B cell (primary cell): ENCODE data around the gene GET4. TPM values are rescaled to one million over a fixed set of nuclear protein-coding genes. Genes with fewer than 3 reads are reported as not detected.
"Not testable (repeated sequence)": the region's sequence is repeated elsewhere in the genome, so short reads cannot be mapped to it uniquely, and the experiment has no call there.

ENCODE experiments used
- ATAC-seq: fragments of 200-7000 bp; cut with Tn5 transposase; one replicate; pipeline ENCODE4 v1.10.0; 2021; ENCODE audit warnings: low read depth, mild to moderate bottlenecking, moderate number of reproducible peaks, moderate library complexity
- CTCF ChIA-PET: fragments of 350-600 bp; sonication (Branson Sonifier 250); formaldehyde crosslinking; loops from one replicate; lab custom pipeline; 2021; ENCODE audit warnings: antibody characterized with exemption, inconsistent platforms; lab: Charles Lee
- POLR2A ChIA-PET: fragments of 350-600 bp; sonication (Branson Sonifier 250); formaldehyde crosslinking; loops from one replicate; lab custom pipeline; 2021; ENCODE audit warnings: antibody characterized with exemption; lab: Charles Lee
- DNase-seq: peaks from one replicate; pipeline ENCODE4 v3.0.0; 2013
- H2AFZ ChIP-seq: 2 replicates; pipeline ENCODE4 v1.6.1; 2012; ENCODE audit warnings: mild to moderate bottlenecking, low read depth, low read length; ENCODE audit not compliant: insufficient read depth, poor library complexity, severe bottlenecking
- H3K27ac ChIP-seq, 2 donors: 1 replicate in 1 of 2; 2 replicates in 1 of 2; pipeline ENCODE4 v1.5.1; 2012 to 2013; ENCODE audit warnings: low read length in 2 of 2, mild to moderate bottlenecking in 2 of 2, moderate library complexity in 1 of 2
- H3K27me3 ChIP-seq, 4 experiments: fragments of 200-600 bp in 1 of 4; sonication (generic) in 1 of 4; replicated peaks in 1 of 4; 1 replicate in 2 of 4; 2 replicates in 2 of 4; pipeline versions ENCODE4 v1.6.1 to v1.7.0; 2013 to 2016; ENCODE audit warnings: low read length in 3 of 4, mild to moderate bottlenecking in 2 of 4, mixed read lengths in 1 of 4, moderate library complexity in 1 of 4; ENCODE audit not compliant: insufficient read depth in 4 of 4, control insufficient read depth in 3 of 4; ENCODE audit errors: control extremely low read depth in 1 of 4
- H3K36me3 ChIP-seq, 2 experiments: replicated peaks in 1 of 2; 1 replicate in 1 of 2; 2 replicates in 1 of 2; pipeline versions ENCODE4 v1.6.1 to v1.7.1; 2013; ENCODE audit warnings: low read length in 1 of 2; ENCODE audit not compliant: insufficient read depth in 2 of 2, control insufficient read depth in 1 of 2; ENCODE audit errors: control extremely low read depth in 1 of 2, extremely low read depth in 1 of 2
- H3K4me1 ChIP-seq, 2 donors: fragments of 200-600 bp in 1 of 2; sonication (generic) in 1 of 2; 1 replicate in 1 of 2; 2 replicates in 1 of 2; pipeline versions ENCODE4 v1.5.1 to v1.6.1; 2013 to 2017; ENCODE audit warnings: low read length in 2 of 2; ENCODE audit not compliant: control insufficient read depth in 2 of 2, insufficient read depth in 2 of 2
- H3K4me2 ChIP-seq: replicated peaks from 2 replicates; pipeline ENCODE3; 2012; ENCODE audit warnings: mild to moderate bottlenecking, low read depth, low read length; ENCODE audit not compliant: poor library complexity, severe bottlenecking
- H3K4me3 ChIP-seq, 5 experiments: fragments of 200-600 bp in 1 of 5; sonication (generic) in 1 of 5; 1 replicate in 3 of 5; 2 replicates in 2 of 5; pipeline versions ENCODE4 v1.5.1 to v1.7.0; 2011 to 2016; ENCODE audit warnings: low read length in 4 of 5, mild to moderate bottlenecking in 4 of 5, low read depth in 2 of 5, control low read depth in 1 of 5, moderate library complexity in 1 of 5; ENCODE audit not compliant: insufficient read depth in 1 of 5; ENCODE audit errors: control extremely low read depth in 1 of 5, extremely low read depth in 1 of 5
- H3K79me2 ChIP-seq: fragments of 200-600 bp; sonication (generic); one replicate; pipeline ENCODE4 v1.6.0; 2016; ENCODE audit warnings: low read length; ENCODE audit not compliant: control insufficient read depth, insufficient read depth
- H3K9ac ChIP-seq: fragments of 200-600 bp; sonication (generic); 2 replicates; pipeline ENCODE4 v1.6.1; 2017; ENCODE audit warnings: mild to moderate bottlenecking, low read length, moderate library complexity
- H3K9me3 ChIP-seq, 3 donors: one replicate each; pipeline versions ENCODE4 v1.6.1 to v1.7.1; 2013; ENCODE audit warnings: low read length in 2 of 3; ENCODE audit not compliant: control insufficient read depth in 2 of 3, insufficient read depth in 1 of 3; ENCODE audit errors: control extremely low read depth in 1 of 3
- H4K20me1 ChIP-seq: 2 replicates; pipeline ENCODE4 v1.6.0; 2012; ENCODE audit warnings: mild to moderate bottlenecking, low read length; ENCODE audit not compliant: insufficient read depth, control insufficient read depth, poor library complexity, severe bottlenecking
- H3K27ac Mint-ChIP-seq: one replicate; pipeline ENCODE4 v1.8.0; 2021; ENCODE audit warnings: mixed read lengths
- H3K27me3 Mint-ChIP-seq: one replicate; pipeline ENCODE4 v1.8.0; 2021; ENCODE audit warnings: mixed read lengths
- H3K4me1 Mint-ChIP-seq: one replicate; pipeline ENCODE4 v1.8.0; 2021; ENCODE audit warnings: mixed read lengths
- H3K4me3 Mint-ChIP-seq: one replicate; pipeline ENCODE4 v1.8.0; 2021; ENCODE audit warnings: mixed read lengths
- H3K9me3 Mint-ChIP-seq: one replicate; pipeline ENCODE4 v1.8.0; 2022; ENCODE audit warnings: mixed read lengths; ENCODE audit not compliant: insufficient read depth
- CTCF ChIP-seq: fragments of 200-600 bp; IDR thresholded peaks from one replicate; pipeline ENCODE4 v1.8.0; 2022; ENCODE audit warnings: antibody characterized with exemption, mild to moderate bottlenecking
- EZH2 ChIP-seq: IDR thresholded peaks from 2 replicates; pipeline ENCODE4 v1.6.1; 2012; ENCODE audit warnings: borderline replicate concordance, low read depth, mild to moderate bottlenecking, moderate library complexity, low read length; ENCODE audit not compliant: insufficient read depth, poor library complexity, severe bottlenecking
- WGBS: methylation state at CpG from one replicate; pipeline ENCODE4 v1.1.5; 2013; ENCODE audit warnings: missing lambda C conversion rate; ENCODE audit not compliant: insufficient coverage; 5-methylcytosine and 5-hydroxymethylcytosine counted together
- intact Hi-C: fragments of 100-400 bp; cut with micrococcal nuclease; formaldehyde crosslinking; loops from one replicate; pipeline ENCODE4 v1.10.0; 2022
- polyA plus RNA-seq: library from polyadenylated mRNA; depleted of rRNA; stranded (reverse); fragments of >200 nt; gene quantifications from 2 replicates; pipeline ENCODE4 v1.2.3, GENCODE V29; 2012
- total RNA-seq, 2 donors: library from RNA; stranded (reverse); fragments of 120-200 nt in 1 of 2; gene quantifications; 1 replicate in 1 of 2; 2 replicates in 1 of 2; pipeline versions ENCODE4 v1.2.3 to v1.2.4, GENCODE V29; 2013 to 2022

GET4 gene
- total and polyA plus RNA-seq, 2 donors (not counting 1 experiment from before 2014, with no cell fraction given) = 53.5 to 65.5 TPM

- CTCF ChIA-PET = no interaction called here
- intact Hi-C loops = no loop called here
These were observed 31.3 kb upstream of the GET4 start for GRCh38 chr7:845091-845490.

GRCh38 chr7:845731-846130 lies 30.6 kb upstream of the GET4 start:
- Histone ChIP-seq H4K20me1 (peaks cover under 1% of the 10 kb centered on the region), H3K9me3 (peaks cover 0 to 8% (median 0%) of the 10 kb centered on the region in 3 donors), H2AFZ (no peak overlapping the region), H3K36me3 (peaks cover 0 to 52% of the 10 kb centered on the region in 2 experiments), H3K79me2 (peaks cover 36% of the 10 kb centered on the region), H3K27ac (no peak overlapping the region), H3K9ac (no peak overlapping the region), H3K4me1 (no peaks in the 10 kb centered on the region), H3K4me3 (no peak overlapping the region), H3K4me2 (no peak overlapping the region), H3K27me3 (no peaks in the 10 kb centered on the region)
- POLR2A ChIA-PET = no interaction called here
- Mint-ChIP-seq H3K4me1 (no peaks in the 10 kb centered on the region), H3K9me3 (no peaks in the 10 kb centered on the region), H3K27ac (no peak overlapping the region), H3K27me3 (no peaks in the 10 kb centered on the region), H3K4me3 (no peak overlapping the region)
- intact Hi-C loops = no loop called here
- no peak for DNase-seq
- TF ChIP-seq EZH2 (no peak), CTCF (no peak)
- ATAC-seq = no peak
- WGBS = 98% methylated on average over 10 of the region's 11 CpGs
- CTCF ChIA-PET = no interaction called here

More at GRCh38 chr7:845091-845490, 31.3 kb upstream of the GET4 start:
- peaks cover 36% of the 10 kb centered on the region for H3K79me2 ChIP-seq
- over 99% methylated on average over 14 of the region's 22 CpGs for WGBS
- no peak overlapping the region for H2AFZ ChIP-seq
- no peaks in the 10 kb centered on the region for H3K4me1 ChIP-seq
- H3K4me3 ChIP-seq = no peak overlapping the region
- no peak overlapping the region for H3K4me2 ChIP-seq
- Mint-ChIP-seq H3K4me3 (no peak overlapping the region), H3K4me1 (no peaks in the 10 kb centered on the region), H3K27me3 (no peaks in the 10 kb centered on the region), H3K9me3 (no peaks in the 10 kb centered on the region), H3K27ac (peak overlapping the region; percentile 46)
- ATAC-seq (no peak), DNase-seq (no peak)
- no peak overlapping the region for H3K27ac ChIP-seq
- TF ChIP-seq CTCF = no peak
- TF ChIP-seq EZH2 = no peak
- peaks cover 0 to 56% of the 10 kb centered on the region in 2 experiments for H3K36me3 ChIP-seq
- H4K20me1 ChIP-seq = no peaks in the 10 kb centered on the region
- H3K27me3 ChIP-seq = no peaks in the 10 kb centered on the region
- peaks cover 0 to 8% (median 0%) of the 10 kb centered on the region in 3 donors for H3K9me3 ChIP-seq
- H3K9ac ChIP-seq = no peak overlapping the region
- POLR2A ChIA-PET = no interaction called here

- H3K4me2 ChIP-seq, H4K20me1 ChIP-seq, H3K27me3 Mint-ChIP-seq, intact Hi-C loops, H2AFZ ChIP-seq, H3K9me3 ChIP-seq, H3K27me3 ChIP-seq, DNase-seq, H3K27ac Mint-ChIP-seq, POLR2A ChIA-PET, H3K9ac ChIP-seq, H3K27ac ChIP-seq, ATAC-seq, H3K9me3 Mint-ChIP-seq, H3K4me1 Mint-ChIP-seq, H3K4me1 ChIP-seq, H3K4me3 Mint-ChIP-seq, H3K4me3 ChIP-seq: not testable (repeated sequence)
- CTCF ChIA-PET = interaction anchor here (1.0 kb wide), 1 partner anchor 30 kb away, joined by 3 read pairs; no protein-coding TSS in a partner anchor
- H3K36me3 ChIP-seq = peaks cover 3 to 62% of the 10 kb centered on the region in 2 experiments
- WGBS = 96% methylated on average over 9 of the region's 37 CpGs
- peaks cover 31% of the 10 kb centered on the region for H3K79me2 ChIP-seq
These were observed 29.2 kb upstream of the GET4 start for GRCh38 chr7:846958-847650.
